Ascending aorta (tissue), 2 donors: Measurements from ENCODE around the gene AP2B1. TPM values are rescaled to one million over a fixed set of nuclear protein-coding genes. Genes with fewer than 3 reads are reported as not detected.

Experiments
- DNase-seq, 2 donors: peaks; one replicate each; pipeline ENCODE4 v3.0.0-alpha.2; 2019; ENCODE audit warnings: low spot score in 2 of 2
- H3K27ac ChIP-seq, 2 donors: fragments of 200-600 bp; sonication (generic); one replicate each; pipeline ENCODE4 v1.5.1; 2016 to 2017; ENCODE audit warnings: mild to moderate bottlenecking in 1 of 2
- H3K27me3 ChIP-seq: fragments of 200-600 bp; sonication (generic); one replicate; pipeline ENCODE4 v1.5.1; 2017
- H3K36me3 ChIP-seq, 2 donors: fragments of 200-600 bp; sonication (generic); one replicate each; pipeline ENCODE4 v1.5.1; 2016
- H3K4me1 ChIP-seq, 2 donors: fragments of 200-600 bp; sonication (generic); one replicate each; pipeline ENCODE4 v1.5.1; 2016 to 2017; ENCODE audit warnings: mild to moderate bottlenecking in 1 of 2
- H3K4me3 ChIP-seq, 2 donors: fragments of 200-600 bp; sonication (generic); one replicate each; pipeline ENCODE4 v1.5.1; 2016 to 2017; ENCODE audit warnings: mild to moderate bottlenecking in 1 of 2
- H3K9me3 ChIP-seq, 2 donors: fragments of 200-600 bp; sonication (generic); one replicate each; pipeline ENCODE4 v1.5.1; 2016
- intact Hi-C: fragments of 100-400 bp; cut with DNase I; formaldehyde crosslinking; loops from one replicate; pipeline ENCODE4 v1.15.1; 2023
- total RNA-seq: library from RNA; depleted of rRNA; stranded (reverse); fragments of >200 nt; gene quantifications from one replicate; pipeline ENCODE4 v1.1.0, GENCODE V29; 2016
- TF ChIP-seq, protein P1 (sequence below), 3 experiments: fragments of 200-600 bp in 2 of 3; fragments of 450-650 bp in 1 of 3; sonication (generic) in 2 of 3; IDR thresholded peaks; one replicate each; pipeline ENCODE4 v1.5.1; 2016 to 2019; ENCODE audit warnings: antibody characterized with exemption in 3 of 3, mild to moderate bottlenecking in 1 of 3, moderate library complexity in 1 of 3

Gene AP2B1
- total RNA-seq, 1 donor from 2014 or later: 59.5 TPM

DNA sequence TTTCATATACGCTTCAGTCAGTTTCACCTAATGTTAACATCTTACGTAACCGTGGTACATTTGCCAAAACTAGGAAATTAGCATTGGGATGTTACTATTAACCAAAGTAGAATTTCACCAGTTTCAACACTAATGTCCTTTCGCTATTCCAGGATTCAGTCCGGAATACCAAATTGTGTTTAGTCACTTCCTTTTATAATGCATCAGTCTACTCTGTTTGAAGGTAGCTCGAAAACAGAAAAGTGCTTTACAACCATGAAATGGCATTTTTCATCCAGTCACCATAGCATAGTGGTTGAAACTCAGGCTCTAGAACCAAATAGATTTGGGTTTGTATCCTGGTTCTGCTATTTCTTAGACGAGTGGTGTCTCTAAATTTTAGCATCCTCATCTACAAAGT lies 29.4 kb downstream of the AP2B1 start:
- no peak overlapping the region for H3K27ac ChIP-seq
- H3K27me3 ChIP-seq: no peaks in the 10 kb centered on the region
- intact Hi-C loops: no loop called here
- H3K9me3 ChIP-seq: no peaks in the 10 kb centered on the region
- H3K36me3 ChIP-seq: peaks cover 12 to 26% of the 10 kb centered on the region in 2 donors
- TF ChIP-seq, protein P1, sequence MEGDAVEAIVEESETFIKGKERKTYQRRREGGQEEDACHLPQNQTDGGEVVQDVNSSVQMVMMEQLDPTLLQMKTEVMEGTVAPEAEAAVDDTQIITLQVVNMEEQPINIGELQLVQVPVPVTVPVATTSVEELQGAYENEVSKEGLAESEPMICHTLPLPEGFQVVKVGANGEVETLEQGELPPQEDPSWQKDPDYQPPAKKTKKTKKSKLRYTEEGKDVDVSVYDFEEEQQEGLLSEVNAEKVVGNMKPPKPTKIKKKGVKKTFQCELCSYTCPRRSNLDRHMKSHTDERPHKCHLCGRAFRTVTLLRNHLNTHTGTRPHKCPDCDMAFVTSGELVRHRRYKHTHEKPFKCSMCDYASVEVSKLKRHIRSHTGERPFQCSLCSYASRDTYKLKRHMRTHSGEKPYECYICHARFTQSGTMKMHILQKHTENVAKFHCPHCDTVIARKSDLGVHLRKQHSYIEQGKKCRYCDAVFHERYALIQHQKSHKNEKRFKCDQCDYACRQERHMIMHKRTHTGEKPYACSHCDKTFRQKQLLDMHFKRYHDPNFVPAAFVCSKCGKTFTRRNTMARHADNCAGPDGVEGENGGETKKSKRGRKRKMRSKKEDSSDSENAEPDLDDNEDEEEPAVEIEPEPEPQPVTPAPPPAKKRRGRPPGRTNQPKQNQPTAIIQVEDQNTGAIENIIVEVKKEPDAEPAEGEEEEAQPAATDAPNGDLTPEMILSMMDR (IDR thresholded peaks at IDR 0.05): no peak
- no peak overlapping the region for H3K4me3 ChIP-seq
- H3K4me1 ChIP-seq: no peaks in the 10 kb centered on the region
- DNase-seq: no peak

GRCh38 chr17:35617505-35617904 lies 30.4 kb downstream of the AP2B1 start:
- H3K9me3 ChIP-seq: no peaks in the 10 kb centered on the region
- no peak overlapping the region for H3K27ac ChIP-seq
- no peak for DNase-seq
- no peak overlapping the region for H3K4me3 ChIP-seq
- TF ChIP-seq, protein P1 (IDR thresholded peaks at IDR 0.05): no peak
- H3K36me3 ChIP-seq: peaks cover 4 to 21% of the 10 kb centered on the region in 2 donors
- no peaks in the 10 kb centered on the region for H3K4me1 ChIP-seq
- no peaks in the 10 kb centered on the region for H3K27me3 ChIP-seq
- intact Hi-C loops: no loop called here

DNA sequence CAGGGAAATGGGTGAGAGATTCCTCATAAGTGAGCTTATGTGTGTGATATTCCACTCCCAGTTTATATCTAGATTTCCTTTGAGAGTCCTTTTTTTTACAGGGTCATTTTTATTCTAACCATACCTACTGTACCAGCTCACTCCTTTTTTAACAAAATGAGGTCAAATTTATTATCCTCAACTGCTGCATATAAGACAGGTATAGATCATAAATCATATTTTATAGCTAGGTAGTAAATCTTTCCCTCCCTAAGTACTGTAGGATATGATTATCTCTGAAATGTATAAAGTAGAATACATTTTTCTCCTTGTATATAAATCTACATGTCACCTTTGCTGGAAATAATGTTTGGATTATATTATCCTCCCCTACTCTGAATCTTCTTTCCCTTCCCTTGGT lies 31.5 kb downstream of the AP2B1 start:
- intact Hi-C loops: no loop called here
- peaks cover 3 to 16% of the 10 kb centered on the region in 2 donors for H3K36me3 ChIP-seq
- H3K4me3 ChIP-seq: no peak overlapping the region
- DNase-seq: no peak
- H3K27ac ChIP-seq: no peak overlapping the region
- TF ChIP-seq, protein P1 (IDR thresholded peaks at IDR 0.05): no peak
- H3K9me3 ChIP-seq: no peaks in the 10 kb centered on the region
- no peaks in the 10 kb centered on the region for H3K4me1 ChIP-seq
- H3K27me3 ChIP-seq: no peaks in the 10 kb centered on the region

- H3K36me3 ChIP-seq: peaks cover 17 to 34% of the 10 kb centered on the region in 2 donors
- TF ChIP-seq, protein P1 (IDR thresholded peaks at IDR 0.05): no peak
- intact Hi-C loops: no loop called here
Measured at GRCh38 chr17:35621768-35622167, 34.6 kb downstream of the AP2B1 start.

GRCh38 chr17:35627417-35627816 lies 40.3 kb downstream of the AP2B1 start:
- H3K9me3 ChIP-seq: no peaks in the 10 kb centered on the region
- no peak for DNase-seq
- H3K27ac ChIP-seq: no peak overlapping the region
- no peaks in the 10 kb centered on the region for H3K4me1 ChIP-seq
- peaks cover 45 to 67% of the 10 kb centered on the region in 2 donors for H3K36me3 ChIP-seq
- TF ChIP-seq, protein P1 (IDR thresholded peaks at IDR 0.05): no peak
- intact Hi-C loops: no loop called here
- H3K4me3 ChIP-seq: no peak overlapping the region
- H3K27me3 ChIP-seq: no peaks in the 10 kb centered on the region

More at GRCh38 chr17:35621768-35622167, 34.6 kb downstream of the AP2B1 start:
- Histone ChIP-seq H3K27me3 (no peaks in the 10 kb centered on the region), H3K9me3 (no peaks in the 10 kb centered on the region), H3K27ac (no peak overlapping the region), H3K4me1 (no peaks in the 10 kb centered on the region), H3K4me3 (no peak overlapping the region)
- no peak for DNase-seq
